NCI-H146 treated with DMSO at 0.1 percent for 48 hours (cell line): ENCODE data around the gene LINC00305.

Experiments
- DNase-seq: peaks from one replicate; lab custom pipeline; 2025; ENCODE audit not compliant: unreplicated experiment; lab: John Stamatoyannopoulos, UW

Gene LINC00305

GRCh38 chr18:64148988-64149387 lies at the start of gene LINC00305:
Gene LINC00305 (minus strand): TSS chr18:64149088.
- DNase-seq, result no peak

GRCh38 chr18:64191069-64191468 lies 42.2 kb upstream of the LINC00305 start:
- no peak for DNase-seq

- DNase-seq, result no peak
Observed at GRCh38 chr18:64185987-64186386, 37.1 kb upstream of the LINC00305 start.

GRCh38 chr18:64183665-64184064 lies 34.8 kb upstream of the LINC00305 start:
- no peak for DNase-seq

GRCh38 chr18:64180617-64181016 lies 31.7 kb upstream of the LINC00305 start:
- no peak for DNase-seq

- no peak for DNase-seq
Observed at GRCh38 chr18:64180171-64180570, 31.3 kb upstream of the LINC00305 start.

- DNase-seq, result no peak
Observed at GRCh38 chr18:64179556-64180080, 30.7 kb upstream of the LINC00305 start.

- DNase-seq, result no peak
Observed at GRCh38 chr18:64178860-64179259, 30.0 kb upstream of the LINC00305 start.

- DNase-seq, result no peak
Observed at GRCh38 chr18:64175432-64175831, 26.5 kb upstream of the LINC00305 start.

- no peak for DNase-seq
Observed at GRCh38 chr18:64171576-64171975, 22.7 kb upstream of the LINC00305 start.

GRCh38 chr18:64167408-64167925 lies 18.6 kb upstream of the LINC00305 start:
- no peak for DNase-seq

GRCh38 chr18:64165906-64166305 lies 17.0 kb upstream of the LINC00305 start:
- no peak for DNase-seq

GRCh38 chr18:64164883-64165282 lies 16.0 kb upstream of the LINC00305 start:
- DNase-seq, result no peak

- DNase-seq, result peak; percentile 78
Observed at GRCh38 chr18:64149916-64150438, 1.1 kb upstream of the LINC00305 start.

GRCh38 chr18:64142904-64143303 lies 6.0 kb downstream of the LINC00305 start:
- DNase-seq, result no peak

GRCh38 chr18:64137914-64138313 lies 11.0 kb downstream of the LINC00305 start:
- DNase-seq, result no peak

GRCh38 chr18:64134044-64134747 lies 14.7 kb downstream of the LINC00305 start:
- peak; percentile 62 for DNase-seq

GRCh38 chr18:64132871-64133270 lies 16.0 kb downstream of the LINC00305 start:
- no peak for DNase-seq

GRCh38 chr18:64131314-64131713 lies 17.6 kb downstream of the LINC00305 start:
- DNase-seq, result no peak

GRCh38 chr18:64127172-64127571 lies 21.7 kb downstream of the LINC00305 start:
- no peak for DNase-seq

- DNase-seq, result peak; percentile 57
Observed at GRCh38 chr18:64119916-64120315, 29.0 kb downstream of the LINC00305 start.

GRCh38 chr18:64118406-64118805 lies 30.5 kb downstream of the LINC00305 start:
- DNase-seq, result no peak
